GM18505 (cell line): ENCODE measurements around the gene PTPRN2.

ENCODE experiments used
- ATAC-seq: cut with Tn5 transposase; IDR thresholded peaks from one replicate; pipeline ENCODE4 v1.9.1; 2021; ENCODE audit not compliant: unreplicated experiment
- POLR2A ChIP-seq: IDR thresholded peaks from 4 replicates; pipeline ENCODE4 v1.6.1; 2011; ENCODE audit warnings: borderline replicate concordance; ENCODE audit not compliant: insufficient read depth, insufficient read length; ENCODE audit errors: extremely low read depth

The PTPRN2 gene

GRCh38 chr7:157619753-157620525, 967.7 kb downstream of the PTPRN2 start:
- ATAC-seq: no peak

GRCh38 chr7:157618823-157619606, 968.6 kb downstream of the PTPRN2 start:
- no peak for ATAC-seq
- TF ChIP-seq POLR2A: no peak

More at GRCh38 chr7:157619753-157620525, 967.7 kb downstream of the PTPRN2 start:
- TF ChIP-seq POLR2A: no peak

GRCh38 chr7:157618091-157618726, 969.4 kb downstream of the PTPRN2 start:
- no peak for TF ChIP-seq POLR2A
- ATAC-seq: no peak

- ATAC-seq: no peak
- TF ChIP-seq POLR2A: no peak
These were observed 970.2 kb downstream of the PTPRN2 start for GRCh38 chr7:157617401-157617800.

- TF ChIP-seq POLR2A: no peak
- ATAC-seq: no peak
These were observed 970.7 kb downstream of the PTPRN2 start for GRCh38 chr7:157616931-157617330.

GRCh38 chr7:157616426-157616825, 971.2 kb downstream of the PTPRN2 start:
- TF ChIP-seq POLR2A: no peak
- no peak for ATAC-seq

- no peak for ATAC-seq
- no peak for TF ChIP-seq POLR2A
These were observed 971.8 kb downstream of the PTPRN2 start for GRCh38 chr7:157615852-157616251.

- ATAC-seq: no peak
These were observed 972.4 kb downstream of the PTPRN2 start for GRCh38 chr7:157615101-157615817.

GRCh38 chr7:157614457-157615020, 973.1 kb downstream of the PTPRN2 start:
- TF ChIP-seq POLR2A: no peak

More at GRCh38 chr7:157615101-157615817, 972.4 kb downstream of the PTPRN2 start:
- no peak for TF ChIP-seq POLR2A

GRCh38 chr7:157613575-157614322, 973.9 kb downstream of the PTPRN2 start:
- ATAC-seq: no peak
- TF ChIP-seq POLR2A: no peak

More at GRCh38 chr7:157614457-157615020, 973.1 kb downstream of the PTPRN2 start:
- ATAC-seq: no peak

GRCh38 chr7:157612664-157613561, 974.7 kb downstream of the PTPRN2 start:
- ATAC-seq: peak; percentile 65
- TF ChIP-seq POLR2A: no peak
